IMR-90 (cell line): ENCODE measurements around the gene SNX1.

Source experiments
- CHD1 ChIP-seq: IDR thresholded peaks from 2 replicates; pipeline ENCODE4 v1.6.1; 2012; ENCODE audit warnings: low read depth, low read length, improper control_type of control experiment
- MXI1 ChIP-seq: IDR thresholded peaks from 2 replicates; pipeline ENCODE4 v1.6.1; 2012; ENCODE audit warnings: low read depth, mild to moderate bottlenecking, low read length, moderate library complexity, borderline replicate concordance
- POLR2A ChIP-seq: IDR thresholded peaks from 2 replicates; pipeline ENCODE4 v1.6.1; 2012; ENCODE audit warnings: mild to moderate bottlenecking, low read depth, low read length
- RFX5 ChIP-seq: IDR thresholded peaks from 2 replicates; pipeline ENCODE4 v1.8.0; 2012; ENCODE audit warnings: low read depth, mild to moderate bottlenecking, low read length, moderate library complexity
- SMC3 ChIP-seq: fragments of 150-350 bp; IDR thresholded peaks from 2 replicates; pipeline ENCODE4 v1.6.1; 2016; ENCODE audit warnings: low read depth, mild to moderate bottlenecking, antibody characterized with exemption, low read length, moderate library complexity
- TF ChIP-seq, protein P1 (sequence below): conservative IDR thresholded peaks from 2 replicates; pipeline ENCODE4 v1.5.1; 2012; ENCODE audit warnings: mild to moderate bottlenecking, low read depth, low read length, improper control_type of control experiment
- TF ChIP-seq, protein P2 (sequence below): fragments of 150-350 bp; IDR thresholded peaks from 2 replicates; pipeline ENCODE4 v1.6.1; 2017; ENCODE audit warnings: mild to moderate bottlenecking, antibody characterized with exemption, low read length, low read depth

DNA sequence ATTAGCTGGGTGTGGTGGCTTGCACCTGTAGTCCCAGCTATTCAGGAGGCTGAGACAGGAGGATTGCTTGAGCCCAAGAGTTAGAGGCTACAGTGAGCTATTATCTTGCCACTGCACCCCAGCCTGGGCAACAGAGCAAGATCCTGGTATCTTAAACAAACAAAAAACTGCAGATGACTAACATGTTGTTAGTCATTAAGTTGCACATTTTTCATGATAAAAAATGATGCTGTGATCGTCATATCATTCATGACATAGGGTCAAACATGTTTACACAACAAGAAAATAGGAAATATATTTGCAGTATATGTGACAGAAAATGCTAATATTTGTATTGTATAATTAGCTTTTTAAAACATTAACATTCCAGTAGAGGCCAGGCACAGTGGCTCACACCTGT, 29.3 kb upstream of the SNX1 start:
- TF ChIP-seq, protein P1, sequence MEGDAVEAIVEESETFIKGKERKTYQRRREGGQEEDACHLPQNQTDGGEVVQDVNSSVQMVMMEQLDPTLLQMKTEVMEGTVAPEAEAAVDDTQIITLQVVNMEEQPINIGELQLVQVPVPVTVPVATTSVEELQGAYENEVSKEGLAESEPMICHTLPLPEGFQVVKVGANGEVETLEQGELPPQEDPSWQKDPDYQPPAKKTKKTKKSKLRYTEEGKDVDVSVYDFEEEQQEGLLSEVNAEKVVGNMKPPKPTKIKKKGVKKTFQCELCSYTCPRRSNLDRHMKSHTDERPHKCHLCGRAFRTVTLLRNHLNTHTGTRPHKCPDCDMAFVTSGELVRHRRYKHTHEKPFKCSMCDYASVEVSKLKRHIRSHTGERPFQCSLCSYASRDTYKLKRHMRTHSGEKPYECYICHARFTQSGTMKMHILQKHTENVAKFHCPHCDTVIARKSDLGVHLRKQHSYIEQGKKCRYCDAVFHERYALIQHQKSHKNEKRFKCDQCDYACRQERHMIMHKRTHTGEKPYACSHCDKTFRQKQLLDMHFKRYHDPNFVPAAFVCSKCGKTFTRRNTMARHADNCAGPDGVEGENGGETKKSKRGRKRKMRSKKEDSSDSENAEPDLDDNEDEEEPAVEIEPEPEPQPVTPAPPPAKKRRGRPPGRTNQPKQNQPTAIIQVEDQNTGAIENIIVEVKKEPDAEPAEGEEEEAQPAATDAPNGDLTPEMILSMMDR = no peak
- TF ChIP-seq, protein P2, sequence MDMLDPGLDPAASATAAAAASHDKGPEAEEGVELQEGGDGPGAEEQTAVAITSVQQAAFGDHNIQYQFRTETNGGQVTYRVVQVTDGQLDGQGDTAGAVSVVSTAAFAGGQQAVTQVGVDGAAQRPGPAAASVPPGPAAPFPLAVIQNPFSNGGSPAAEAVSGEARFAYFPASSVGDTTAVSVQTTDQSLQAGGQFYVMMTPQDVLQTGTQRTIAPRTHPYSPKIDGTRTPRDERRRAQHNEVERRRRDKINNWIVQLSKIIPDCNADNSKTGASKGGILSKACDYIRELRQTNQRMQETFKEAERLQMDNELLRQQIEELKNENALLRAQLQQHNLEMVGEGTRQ = no peak
- TF ChIP-seq POLR2A (no peak), SMC3 (no peak), MXI1 (no peak), RFX5 (no peak), CHD1 (no peak)
